Loucy (cell line): ENCODE measurements around the gene SLC39A11.
"Not testable (repeated sequence)": the region's sequence is repeated elsewhere in the genome, so short reads cannot be mapped to it uniquely, and the experiment has no call there.

Experiments
- H2AFZ ChIP-seq: fragments of 200-600 bp; sonication (generic); 2 replicates; pipeline ENCODE4 v1.6.0; 2016; ENCODE audit warnings: antibody characterized with exemption, mild to moderate bottlenecking, low read length, moderate library complexity
- H3F3A ChIP-seq: fragments of 200-600 bp; 2 replicates; pipeline ENCODE4 v1.6.0; 2016; ENCODE audit warnings: antibody characterized with exemption, low read depth, mild to moderate bottlenecking
- H3K27me3 ChIP-seq: fragments of 200-600 bp; sonication (generic); 2 replicates; pipeline ENCODE4 v1.6.1; 2014; ENCODE audit warnings: low read length, mild to moderate bottlenecking; ENCODE audit not compliant: insufficient read depth, poor library complexity, severe bottlenecking
- H3K36me3 ChIP-seq: fragments of 200-600 bp; sonication (generic); 2 replicates; pipeline ENCODE4 v1.6.1; 2016; ENCODE audit warnings: low read length; ENCODE audit not compliant: insufficient read depth
- H3K4me1 ChIP-seq: fragments of 200-600 bp; sonication (generic); 2 replicates; pipeline ENCODE4 v1.5.1; 2014; ENCODE audit warnings: low read length, mild to moderate bottlenecking; ENCODE audit not compliant: insufficient read depth, poor library complexity, severe bottlenecking
- H3K4me2 ChIP-seq: fragments of 200-600 bp; sonication (generic); 2 replicates; pipeline ENCODE4 v1.6.0; 2014; ENCODE audit warnings: antibody characterized with exemption, low read length, low read depth, mild to moderate bottlenecking; ENCODE audit not compliant: poor library complexity, severe bottlenecking
- H3K4me3 ChIP-seq: fragments of 200-600 bp; sonication (generic); 2 replicates; pipeline ENCODE4 v1.5.1; 2014; ENCODE audit warnings: low read length, mild to moderate bottlenecking, mixed read lengths; ENCODE audit not compliant: poor library complexity, severe bottlenecking
- H3K79me2 ChIP-seq: fragments of 200-600 bp; sonication (generic); 2 replicates; pipeline ENCODE4 v1.6.1; 2014; ENCODE audit warnings: low read length; ENCODE audit not compliant: insufficient read depth
- H3K9ac ChIP-seq: fragments of 200-600 bp; sonication (generic); 2 replicates; pipeline ENCODE4 v1.6.0; 2014; ENCODE audit warnings: mild to moderate bottlenecking, low read depth, low read length, moderate library complexity; ENCODE audit not compliant: poor library complexity, severe bottlenecking
- H3K9me2 ChIP-seq: fragments of 200-600 bp; sonication (generic); replicated peaks from 2 replicates; pipeline ENCODE4 v1.6.1; 2016; ENCODE audit warnings: low read depth, low read length, mixed read lengths
- H3K9me3 ChIP-seq: fragments of 200-600 bp; sonication (generic); 2 replicates; pipeline ENCODE4 v1.6.1; 2014; ENCODE audit warnings: mild to moderate bottlenecking, antibody characterized with exemption, low read length, low read depth; ENCODE audit not compliant: insufficient read depth
- H4K20me1 ChIP-seq: fragments of 200-600 bp; sonication (generic); 2 replicates; pipeline ENCODE4 v1.6.0; 2014; ENCODE audit warnings: antibody characterized with exemption, low read length, mild to moderate bottlenecking; ENCODE audit not compliant: insufficient read depth, poor library complexity, severe bottlenecking
- EZH2phosphoT487 ChIP-seq: fragments of 200-600 bp; IDR thresholded peaks from 2 replicates; pipeline ENCODE4 v1.6.1; 2018; ENCODE audit warnings: antibody characterized with exemption, mild to moderate bottlenecking, moderate library complexity, borderline replicate concordance
- TF ChIP-seq, protein P1 (sequence below): fragments of 200-600 bp; sonication (generic); conservative IDR thresholded peaks from 2 replicates; pipeline ENCODE4 v1.5.1; 2014; ENCODE audit warnings: mild to moderate bottlenecking, antibody characterized with exemption, low read length

SLC39A11 gene

GRCh38 chr17:72642720-72643119, 449.8 kb downstream of the SLC39A11 start:
- no peak for TF ChIP-seq EZH2phosphoT487
- TF ChIP-seq, protein P1, sequence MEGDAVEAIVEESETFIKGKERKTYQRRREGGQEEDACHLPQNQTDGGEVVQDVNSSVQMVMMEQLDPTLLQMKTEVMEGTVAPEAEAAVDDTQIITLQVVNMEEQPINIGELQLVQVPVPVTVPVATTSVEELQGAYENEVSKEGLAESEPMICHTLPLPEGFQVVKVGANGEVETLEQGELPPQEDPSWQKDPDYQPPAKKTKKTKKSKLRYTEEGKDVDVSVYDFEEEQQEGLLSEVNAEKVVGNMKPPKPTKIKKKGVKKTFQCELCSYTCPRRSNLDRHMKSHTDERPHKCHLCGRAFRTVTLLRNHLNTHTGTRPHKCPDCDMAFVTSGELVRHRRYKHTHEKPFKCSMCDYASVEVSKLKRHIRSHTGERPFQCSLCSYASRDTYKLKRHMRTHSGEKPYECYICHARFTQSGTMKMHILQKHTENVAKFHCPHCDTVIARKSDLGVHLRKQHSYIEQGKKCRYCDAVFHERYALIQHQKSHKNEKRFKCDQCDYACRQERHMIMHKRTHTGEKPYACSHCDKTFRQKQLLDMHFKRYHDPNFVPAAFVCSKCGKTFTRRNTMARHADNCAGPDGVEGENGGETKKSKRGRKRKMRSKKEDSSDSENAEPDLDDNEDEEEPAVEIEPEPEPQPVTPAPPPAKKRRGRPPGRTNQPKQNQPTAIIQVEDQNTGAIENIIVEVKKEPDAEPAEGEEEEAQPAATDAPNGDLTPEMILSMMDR = no peak
- no peak overlapping the region for H2AFZ ChIP-seq
- H3K79me2 ChIP-seq = no peaks in the 10 kb centered on the region
- no peaks in the 10 kb centered on the region for H3F3A ChIP-seq
- no peak overlapping the region for H3K4me2 ChIP-seq
- no peaks in the 10 kb centered on the region for H3K27me3 ChIP-seq
- H3K9me2 ChIP-seq = no peaks in the 10 kb centered on the region
- no peaks in the 10 kb centered on the region for H4K20me1 ChIP-seq
- no peaks in the 10 kb centered on the region; the same call in 1 of the 2 replicates for H3K36me3 ChIP-seq
- H3K4me1 ChIP-seq = no peaks in the 10 kb centered on the region
- H3K9me3 ChIP-seq = no peaks in the 10 kb centered on the region
- no peak overlapping the region for H3K4me3 ChIP-seq
- H3K9ac ChIP-seq = no peak overlapping the region

DNA sequence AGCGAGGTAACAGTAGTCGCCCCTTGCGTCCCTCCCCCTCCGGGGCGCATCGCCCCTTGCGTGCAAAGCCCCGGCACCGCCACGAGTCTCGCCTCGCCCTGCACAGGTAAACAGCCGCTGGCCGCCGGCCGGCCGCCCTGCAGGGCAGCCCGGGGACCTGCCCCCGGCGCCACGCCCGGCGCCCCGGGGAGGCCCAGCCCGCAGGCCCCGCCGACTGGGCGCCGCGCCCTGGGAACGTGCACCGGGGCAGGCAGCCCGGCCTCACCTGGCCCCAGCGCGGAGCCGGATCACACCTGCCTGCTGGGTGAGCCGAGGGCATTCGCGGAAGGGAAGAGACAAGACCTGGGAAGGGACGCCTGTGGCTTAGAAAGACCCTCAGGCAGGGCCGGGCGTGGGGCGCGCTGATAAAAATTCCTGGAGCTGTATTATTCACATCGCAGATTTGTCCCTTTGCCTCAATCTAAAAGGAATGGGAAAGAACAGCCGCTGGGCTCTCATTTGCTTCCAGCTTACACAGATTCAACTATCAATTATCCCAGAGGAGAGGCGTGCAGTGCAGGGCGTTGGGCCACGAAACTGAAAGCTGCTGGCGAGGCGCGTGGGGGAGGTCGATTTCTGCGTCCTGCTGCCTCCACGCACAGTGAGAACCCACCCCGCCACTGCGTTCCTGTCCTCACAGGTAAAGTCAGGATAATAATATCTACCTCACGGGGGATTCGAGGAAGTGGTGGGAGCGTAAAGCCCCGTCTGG, 451.9 kb downstream of the SLC39A11 start:
- Histone ChIP-seq H3K79me2 (no peaks in the 10 kb centered on the region), H3K4me2 (no peak overlapping the region), H3K4me1 (no peaks in the 10 kb centered on the region), H4K20me1 (no peaks in the 10 kb centered on the region), H3K27me3 (no peaks in the 10 kb centered on the region), H3K9ac (no peak overlapping the region), H2AFZ (no peak overlapping the region), H3K4me3 (no peak overlapping the region), H3K36me3 (no peaks in the 10 kb centered on the region), H3K9me2 (no peaks in the 10 kb centered on the region), H3F3A (no peaks in the 10 kb centered on the region), H3K9me3 (no peaks in the 10 kb centered on the region)
- no peak for TF ChIP-seq EZH2phosphoT487
- TF ChIP-seq, protein P1 = no peak

DNA sequence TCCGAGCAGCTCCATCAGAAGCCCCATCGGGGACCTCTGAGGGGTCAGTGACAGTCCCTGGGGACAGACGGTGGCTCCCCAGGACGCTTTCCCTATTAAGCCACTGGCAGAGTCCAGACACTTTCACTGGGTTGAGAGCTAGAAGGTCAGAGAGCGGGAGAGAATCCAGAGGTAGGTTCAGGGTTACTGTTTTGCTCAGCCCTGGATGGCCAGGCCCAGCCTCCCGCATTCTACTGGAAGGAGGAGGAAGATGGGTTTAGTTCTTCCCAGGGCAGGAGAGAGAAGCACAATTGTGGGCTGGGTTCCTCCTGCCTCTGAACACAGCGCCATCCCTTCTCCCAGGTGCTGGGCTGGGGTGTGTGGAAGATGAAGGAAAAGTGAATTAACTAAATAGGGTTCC, 452.8 kb downstream of the SLC39A11 start:
- no peak overlapping the region for H3K9ac ChIP-seq
- H3K9me3 ChIP-seq = no peaks in the 10 kb centered on the region
- H2AFZ ChIP-seq = no peak overlapping the region
- no peaks in the 10 kb centered on the region for H3F3A ChIP-seq
- H3K4me3 ChIP-seq = no peak overlapping the region
- no peak overlapping the region for H3K4me2 ChIP-seq
- no peaks in the 10 kb centered on the region for H3K27me3 ChIP-seq
- no peaks in the 10 kb centered on the region for H3K36me3 ChIP-seq
- no peaks in the 10 kb centered on the region for H3K9me2 ChIP-seq
- no peaks in the 10 kb centered on the region for H3K79me2 ChIP-seq
- H3K4me1 ChIP-seq = peaks cover 7% of the 10 kb centered on the region
- no peak for TF ChIP-seq EZH2phosphoT487
- TF ChIP-seq, protein P1 = no peak
- H4K20me1 ChIP-seq = no peaks in the 10 kb centered on the region

- H3K4me3 ChIP-seq, H3K4me2 ChIP-seq, H3F3A ChIP-seq, H3K36me3 ChIP-seq, H3K79me2 ChIP-seq, H3K9me2 ChIP-seq, H3K9me3 ChIP-seq, H2AFZ ChIP-seq, H4K20me1 ChIP-seq, H3K9ac ChIP-seq, H3K27me3 ChIP-seq: not testable (repeated sequence)
- H3K4me1 ChIP-seq = peaks cover 14% of the 10 kb centered on the region
Measured at GRCh38 chr17:72638932-72639331, 453.6 kb downstream of the SLC39A11 start.
